ENCODE results near the gene ANGEL1. TPM values are rescaled to one million over a fixed set of nuclear protein-coding genes. Genes with fewer than 3 reads are reported as not detected.

Gene ANGEL1
- polyA plus RNA-seq, 4 donors: 1.6 to 25.7 (median 5.7) TPM

DNA sequence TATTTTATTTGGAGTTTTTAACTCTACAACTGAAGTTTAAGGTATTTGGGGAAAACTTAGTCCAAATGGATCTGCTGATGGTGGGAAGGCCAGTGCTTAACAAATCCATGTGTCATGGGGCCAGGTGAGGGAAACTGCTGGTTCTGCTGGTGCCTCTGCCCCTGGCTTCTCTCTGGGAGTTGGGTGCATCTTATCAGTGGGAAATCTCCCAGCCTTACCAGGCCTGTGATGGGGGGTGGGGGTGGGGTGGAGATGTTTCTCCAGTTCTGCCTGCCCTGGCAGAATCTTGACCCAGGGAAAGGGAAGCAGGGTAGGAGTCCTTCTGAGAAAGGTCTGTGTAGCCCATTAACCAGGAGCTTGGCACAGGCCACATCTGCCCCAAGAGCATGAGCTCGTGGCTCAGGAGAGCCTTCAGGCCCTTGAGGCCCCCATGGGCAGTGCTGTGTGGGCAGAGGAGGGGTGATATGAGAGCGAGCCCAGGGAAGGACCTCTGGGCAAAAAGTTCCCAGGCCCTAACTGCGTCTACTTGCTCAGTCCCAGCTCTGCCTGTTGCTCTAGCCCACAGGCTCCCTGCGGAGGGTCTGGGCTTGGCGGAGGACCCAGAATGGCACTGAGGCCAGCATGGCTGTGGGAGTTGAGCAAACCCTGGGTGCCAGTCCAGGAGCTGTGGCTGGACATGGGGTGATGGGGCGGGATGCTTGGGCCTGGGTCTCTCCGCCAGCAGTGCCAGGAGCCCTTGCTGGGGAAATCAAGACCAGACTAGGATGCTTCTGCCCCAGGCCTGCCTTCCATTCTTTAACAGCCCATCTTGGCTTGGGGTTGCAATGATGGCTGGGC lies 33.2 kb downstream of the ANGEL1 start:
- no peak for FAIRE-seq
- WGBS, 3 donors: 92 to 94% (median 94%) methylated on average over 7 of the region's 7 CpGs
- DNase-seq: no peak

GRCh38 chr14:76778546-76779215 lies 34.0 kb downstream of the ANGEL1 start:
- Histone ChIP-seq H3K9me3 (ENCODE audit: control insufficient read depth in 2 of 2, insufficient read depth in 1 of 2, low read depth in 1 of 2, low read length in 1 of 2) (no peaks in the 10 kb centered on the region), H3K36me3 (ENCODE audit: control insufficient read depth in 3 of 3, insufficient read depth in 2 of 3, low read depth in 1 of 3, low read length in 3 of 3) (peaks cover 0 to 74% (median 0%) of the 10 kb centered on the region in 3 donors), H3K27me3 (ENCODE audit: control insufficient read depth in 3 of 3, insufficient read depth in 3 of 3, low read length in 3 of 3) (no peaks in the 10 kb centered on the region), H3K27ac (ENCODE audit: low read depth in 1 of 3, low read length in 2 of 3) (no peak overlapping the region), H3K4me3 (ENCODE audit: low read depth in 1 of 3, low read length in 3 of 3) (no peak overlapping the region), H3K4me1 (ENCODE audit: control insufficient read depth in 3 of 3, insufficient read depth in 2 of 3, low read depth in 1 of 3, low read length in 2 of 3) (peaks cover 0 to 10% (median 0%) of the 10 kb centered on the region in 3 donors)
- WGBS, 3 donors: 85 to 90% (median 87%) methylated on average over 16 of the region's 16 CpGs
- FAIRE-seq: no peak
- DNase-seq: no peak

More for the DNA sequence above, 33.2 kb downstream of the ANGEL1 start:
- no peaks in the 10 kb centered on the region for H3K27me3 ChIP-seq (ENCODE audit: control insufficient read depth in 3 of 3, insufficient read depth in 3 of 3, low read length in 3 of 3)
- peaks cover 0 to 5% (median 0%) of the 10 kb centered on the region in 3 donors for H3K4me1 ChIP-seq (ENCODE audit: control insufficient read depth in 3 of 3, insufficient read depth in 2 of 3, low read depth in 1 of 3, low read length in 2 of 3)
- H3K27ac ChIP-seq (ENCODE audit: low read depth in 1 of 3, low read length in 2 of 3): no peak overlapping the region
- H3K36me3 ChIP-seq (ENCODE audit: control insufficient read depth in 3 of 3, insufficient read depth in 2 of 3, low read depth in 1 of 3, low read length in 3 of 3): peaks cover 0 to 74% (median 0%) of the 10 kb centered on the region in 3 donors
- no peak overlapping the region for H3K4me3 ChIP-seq (ENCODE audit: low read depth in 1 of 3, low read length in 3 of 3)
- H3K9me3 ChIP-seq (ENCODE audit: control insufficient read depth in 2 of 2, insufficient read depth in 1 of 2, low read depth in 1 of 2, low read length in 1 of 2): no peaks in the 10 kb centered on the region

DNA sequence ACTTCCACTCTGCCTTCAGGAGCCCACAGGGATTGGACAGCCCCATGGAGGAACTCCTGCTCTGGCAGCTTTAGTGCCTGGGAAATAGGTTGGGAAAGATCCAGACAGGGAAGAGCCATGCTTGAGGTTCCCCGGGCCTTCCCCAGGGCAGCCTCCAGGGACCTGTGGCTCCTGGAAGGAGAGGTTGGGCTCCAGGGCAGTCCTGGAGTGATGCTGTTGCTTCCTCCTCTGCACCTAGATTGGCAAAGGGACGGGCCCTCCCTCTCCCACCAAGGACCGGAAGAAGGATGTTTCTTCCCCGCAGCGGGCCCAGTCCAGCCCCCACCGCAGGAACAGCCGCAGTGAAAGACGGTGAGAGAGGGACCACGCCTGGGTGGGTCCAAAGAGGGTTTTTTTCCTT lies 35.0 kb downstream of the ANGEL1 start:
- H3K4me1 ChIP-seq (ENCODE audit: control insufficient read depth in 3 of 3, insufficient read depth in 2 of 3, low read depth in 1 of 3, low read length in 2 of 3): peaks cover 0 to 18% (median 0%) of the 10 kb centered on the region in 3 donors
- peaks cover 0 to 65% (median 0%) of the 10 kb centered on the region in 3 donors for H3K36me3 ChIP-seq (ENCODE audit: control insufficient read depth in 3 of 3, insufficient read depth in 2 of 3, low read depth in 1 of 3, low read length in 3 of 3)
- H3K4me3 ChIP-seq (ENCODE audit: low read depth in 1 of 3, low read length in 3 of 3): no peak overlapping the region
- 83 to 85% (median 84%) methylated on average over 6 to 9 of the region's 9 CpGs for WGBS, 3 donors
- H3K9me3 ChIP-seq (ENCODE audit: control insufficient read depth in 2 of 2, insufficient read depth in 1 of 2, low read depth in 1 of 2, low read length in 1 of 2): no peaks in the 10 kb centered on the region
- no peaks in the 10 kb centered on the region for H3K27me3 ChIP-seq (ENCODE audit: control insufficient read depth in 3 of 3, insufficient read depth in 3 of 3, low read length in 3 of 3)
- no peak for FAIRE-seq
- DNase-seq: no peak
- H3K27ac ChIP-seq (ENCODE audit: low read depth in 1 of 3, low read length in 2 of 3): no peak overlapping the region

GRCh38 chr14:76776428-76777251 lies 36.0 kb downstream of the ANGEL1 start:
- Histone ChIP-seq H3K4me3 (ENCODE audit: low read depth in 1 of 3, low read length in 3 of 3) (no peak overlapping the region), H3K9me3 (ENCODE audit: control insufficient read depth in 2 of 2, insufficient read depth in 1 of 2, low read depth in 1 of 2, low read length in 1 of 2) (no peaks in the 10 kb centered on the region), H3K36me3 (ENCODE audit: control insufficient read depth in 3 of 3, insufficient read depth in 2 of 3, low read depth in 1 of 3, low read length in 3 of 3) (peaks cover 0 to 55% (median 0%) of the 10 kb centered on the region in 3 donors), H3K27ac (ENCODE audit: low read depth in 1 of 3, low read length in 2 of 3) (no peak overlapping the region), H3K27me3 (ENCODE audit: control insufficient read depth in 3 of 3, insufficient read depth in 3 of 3, low read length in 3 of 3) (no peaks in the 10 kb centered on the region), H3K4me1 (ENCODE audit: control insufficient read depth in 3 of 3, insufficient read depth in 2 of 3, low read depth in 1 of 3, low read length in 2 of 3) (peaks cover 0 to 24% (median 0%) of the 10 kb centered on the region in 3 donors)
- FAIRE-seq (no peak), DNase-seq (peak in 1 of 2 donors; percentile 40)
- WGBS, 3 donors: 55 to 74% (median 69%) methylated on average over 8 to 10 of the region's 10 CpGs

DNA sequence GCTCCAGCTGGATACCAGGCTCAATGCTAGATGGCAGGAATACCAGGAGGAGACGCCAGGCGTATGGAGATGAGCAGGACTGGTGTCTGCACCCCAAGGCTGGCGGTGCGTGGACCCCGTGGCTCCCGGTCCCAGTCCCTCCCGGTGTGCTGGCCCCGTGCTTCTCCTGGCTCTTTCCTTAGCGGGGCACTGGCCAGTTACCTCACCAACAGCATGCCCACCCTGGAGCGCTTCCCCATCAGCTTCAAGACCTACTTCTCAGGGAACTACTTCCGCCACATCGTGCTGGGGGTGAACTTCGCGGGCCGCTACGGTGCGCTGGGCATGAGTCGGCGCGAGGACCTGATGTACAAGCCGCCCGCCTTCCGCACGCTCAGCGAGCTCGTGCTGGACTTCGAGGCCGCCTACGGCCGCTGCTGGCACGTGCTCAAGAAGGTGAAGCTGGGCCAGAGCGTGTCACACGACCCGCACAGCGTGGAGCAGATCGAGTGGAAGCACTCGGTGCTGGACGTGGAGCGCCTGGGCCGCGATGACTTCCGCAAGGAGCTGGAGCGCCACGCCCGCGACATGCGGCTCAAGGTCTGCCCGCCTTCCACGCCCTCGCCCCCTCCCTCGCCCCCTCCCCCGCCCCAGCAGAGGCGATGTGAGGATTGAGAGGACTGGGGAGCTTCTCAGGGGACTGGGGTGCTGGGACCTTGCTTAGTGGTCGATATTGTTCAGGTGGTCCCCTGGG lies 36.8 kb downstream of the ANGEL1 start:
- no peak overlapping the region for H3K4me3 ChIP-seq (ENCODE audit: low read depth in 1 of 3, low read length in 3 of 3)
- H3K9me3 ChIP-seq (ENCODE audit: control insufficient read depth in 2 of 2, insufficient read depth in 1 of 2, low read depth in 1 of 2, low read length in 1 of 2): no peaks in the 10 kb centered on the region
- DNase-seq (no peak), FAIRE-seq (no peak)
- no peak overlapping the region for H3K27ac ChIP-seq (ENCODE audit: low read depth in 1 of 3, low read length in 2 of 3)
- H3K4me1 ChIP-seq (ENCODE audit: control insufficient read depth in 3 of 3, insufficient read depth in 2 of 3, low read depth in 1 of 3, low read length in 2 of 3): peaks cover 0 to 24% (median 0%) of the 10 kb centered on the region in 3 donors
- peaks cover 0 to 49% (median 0%) of the 10 kb centered on the region in 3 donors for H3K36me3 ChIP-seq (ENCODE audit: control insufficient read depth in 3 of 3, insufficient read depth in 2 of 3, low read depth in 1 of 3, low read length in 3 of 3)
- WGBS, 3 donors: 92 to 95% (median 93%) methylated on average over 53 to 54 of the region's 54 CpGs
- H3K27me3 ChIP-seq (ENCODE audit: control insufficient read depth in 3 of 3, insufficient read depth in 3 of 3, low read length in 3 of 3): no peaks in the 10 kb centered on the region

- Histone ChIP-seq H3K4me1 (ENCODE audit: control insufficient read depth in 3 of 3, insufficient read depth in 2 of 3, low read depth in 1 of 3, low read length in 2 of 3) (peaks cover 0 to 24% (median 0%) of the 10 kb centered on the region in 3 donors), H3K27ac (ENCODE audit: low read depth in 1 of 3, low read length in 2 of 3) (peak overlapping the region in 1 of 3 donors; percentile 8), H3K4me3 (ENCODE audit: low read depth in 1 of 3, low read length in 3 of 3) (no peak overlapping the region), H3K36me3 (ENCODE audit: control insufficient read depth in 3 of 3, insufficient read depth in 2 of 3, low read depth in 1 of 3, low read length in 3 of 3) (peaks cover 0 to 46% (median 0%) of the 10 kb centered on the region in 3 donors), H3K9me3 (ENCODE audit: control insufficient read depth in 2 of 2, insufficient read depth in 1 of 2, low read depth in 1 of 2, low read length in 1 of 2) (no peaks in the 10 kb centered on the region), H3K27me3 (ENCODE audit: control insufficient read depth in 3 of 3, insufficient read depth in 3 of 3, low read length in 3 of 3) (no peaks in the 10 kb centered on the region)
- 76 to 86% (median 80%) methylated on average over 22 of the region's 22 CpGs for WGBS, 3 donors
- DNase-seq: no peak
- FAIRE-seq: no peak
These were observed 37.6 kb downstream of the ANGEL1 start for GRCh38 chr14:76774821-76775694.

Data from small intestine (tissue), 7 donors.